ENCODE measurements around the gene LACC1.

DNA sequence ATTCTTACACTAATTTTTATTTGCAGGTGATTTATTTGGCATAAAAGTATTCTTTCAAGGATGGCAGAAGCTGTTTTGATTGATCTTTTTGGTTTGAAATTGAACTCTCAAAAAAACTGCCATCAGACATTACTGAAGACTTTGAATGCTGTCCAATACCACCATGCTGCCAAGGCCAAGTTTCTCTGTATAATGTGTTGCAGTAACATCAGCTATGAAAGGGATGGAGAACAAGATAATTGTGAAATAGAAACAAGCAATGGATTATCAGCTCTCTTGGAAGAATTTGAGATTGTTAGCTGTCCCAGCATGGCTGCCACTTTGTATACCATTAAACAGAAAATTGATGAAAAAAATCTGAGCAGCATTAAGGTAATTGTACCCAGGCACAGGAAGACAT, 1.2 kb downstream of the LACC1 start:
- TF ChIP-seq EP300 (IDR thresholded peaks at IDR 0.05; ENCODE audit: borderline replicate concordance) (no peak), YY1 (IDR thresholded peaks at IDR 0.05; ENCODE audit: low read depth) (no peak), RAD21 (IDR thresholded peaks at IDR 0.05; ENCODE audit: low read depth) (no peak), TEAD4 (IDR thresholded peaks at IDR 0.05) (no peak)
- TF ChIP-seq, protein P1, sequence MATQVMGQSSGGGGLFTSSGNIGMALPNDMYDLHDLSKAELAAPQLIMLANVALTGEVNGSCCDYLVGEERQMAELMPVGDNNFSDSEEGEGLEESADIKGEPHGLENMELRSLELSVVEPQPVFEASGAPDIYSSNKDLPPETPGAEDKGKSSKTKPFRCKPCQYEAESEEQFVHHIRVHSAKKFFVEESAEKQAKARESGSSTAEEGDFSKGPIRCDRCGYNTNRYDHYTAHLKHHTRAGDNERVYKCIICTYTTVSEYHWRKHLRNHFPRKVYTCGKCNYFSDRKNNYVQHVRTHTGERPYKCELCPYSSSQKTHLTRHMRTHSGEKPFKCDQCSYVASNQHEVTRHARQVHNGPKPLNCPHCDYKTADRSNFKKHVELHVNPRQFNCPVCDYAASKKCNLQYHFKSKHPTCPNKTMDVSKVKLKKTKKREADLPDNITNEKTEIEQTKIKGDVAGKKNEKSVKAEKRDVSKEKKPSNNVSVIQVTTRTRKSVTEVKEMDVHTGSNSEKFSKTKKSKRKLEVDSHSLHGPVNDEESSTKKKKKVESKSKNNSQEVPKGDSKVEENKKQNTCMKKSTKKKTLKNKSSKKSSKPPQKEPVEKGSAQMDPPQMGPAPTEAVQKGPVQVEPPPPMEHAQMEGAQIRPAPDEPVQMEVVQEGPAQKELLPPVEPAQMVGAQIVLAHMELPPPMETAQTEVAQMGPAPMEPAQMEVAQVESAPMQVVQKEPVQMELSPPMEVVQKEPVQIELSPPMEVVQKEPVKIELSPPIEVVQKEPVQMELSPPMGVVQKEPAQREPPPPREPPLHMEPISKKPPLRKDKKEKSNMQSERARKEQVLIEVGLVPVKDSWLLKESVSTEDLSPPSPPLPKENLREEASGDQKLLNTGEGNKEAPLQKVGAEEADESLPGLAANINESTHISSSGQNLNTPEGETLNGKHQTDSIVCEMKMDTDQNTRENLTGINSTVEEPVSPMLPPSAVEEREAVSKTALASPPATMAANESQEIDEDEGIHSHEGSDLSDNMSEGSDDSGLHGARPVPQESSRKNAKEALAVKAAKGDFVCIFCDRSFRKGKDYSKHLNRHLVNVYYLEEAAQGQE (IDR thresholded peaks at IDR 0.05; ENCODE audit: low read depth): no peak
- TF ChIP-seq, protein P2, sequence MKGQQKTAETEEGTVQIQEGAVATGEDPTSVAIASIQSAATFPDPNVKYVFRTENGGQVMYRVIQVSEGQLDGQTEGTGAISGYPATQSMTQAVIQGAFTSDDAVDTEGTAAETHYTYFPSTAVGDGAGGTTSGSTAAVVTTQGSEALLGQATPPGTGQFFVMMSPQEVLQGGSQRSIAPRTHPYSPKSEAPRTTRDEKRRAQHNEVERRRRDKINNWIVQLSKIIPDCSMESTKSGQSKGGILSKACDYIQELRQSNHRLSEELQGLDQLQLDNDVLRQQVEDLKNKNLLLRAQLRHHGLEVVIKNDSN (IDR thresholded peaks at IDR 0.05): no peak
- TF ChIP-seq, protein P3, sequence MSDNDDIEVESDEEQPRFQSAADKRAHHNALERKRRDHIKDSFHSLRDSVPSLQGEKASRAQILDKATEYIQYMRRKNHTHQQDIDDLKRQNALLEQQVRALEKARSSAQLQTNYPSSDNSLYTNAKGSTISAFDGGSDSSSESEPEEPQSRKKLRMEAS (IDR thresholded peaks at IDR 0.05): no peak
